ENCODE data around the gene ZNF296.
"Not testable (repeated sequence)": the region's sequence is repeated elsewhere in the genome, so short reads cannot be mapped to it uniquely, and the experiment has no call there.

Gene ZNF296

DNA sequence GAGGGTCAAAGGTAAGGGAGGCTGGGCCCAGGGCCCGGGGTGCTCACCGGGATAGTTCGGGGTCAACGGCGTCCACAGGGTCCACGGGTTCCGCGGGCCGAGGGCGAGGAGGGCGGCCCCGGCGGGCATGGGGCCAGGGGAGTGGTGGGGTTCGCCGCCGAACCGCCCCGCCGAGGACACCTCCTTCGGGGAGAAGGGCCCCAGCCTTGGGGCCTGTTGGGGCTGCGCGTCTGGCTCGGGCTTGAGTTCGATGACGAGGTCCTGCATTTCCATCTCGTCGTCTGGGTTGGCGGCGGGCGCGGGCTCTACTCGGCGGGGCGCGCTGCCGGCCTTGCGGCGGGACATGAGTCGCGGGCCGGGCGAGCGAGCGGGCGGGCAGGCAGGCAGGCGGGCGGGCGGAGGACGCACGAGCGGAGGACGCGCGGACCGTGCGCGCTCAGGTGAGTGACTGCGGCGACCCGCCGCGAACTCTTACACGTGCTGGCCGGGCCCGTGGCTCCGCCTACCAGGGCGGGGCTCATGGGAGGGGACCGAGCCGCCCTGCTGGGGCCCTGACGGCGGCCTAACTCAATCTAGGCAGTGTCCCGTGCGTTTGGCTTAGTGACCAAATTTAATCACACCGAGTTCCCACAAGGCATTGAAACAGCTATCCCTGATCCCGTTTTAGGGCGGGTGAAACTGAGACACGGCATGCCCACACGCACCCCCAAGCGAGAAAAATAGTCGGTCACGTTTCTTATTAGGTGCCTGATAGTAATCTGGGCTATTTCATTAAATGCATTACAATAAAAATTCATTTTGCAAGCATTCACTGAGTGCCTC, at the start of gene ZNF296:
Gene ZNF296 (minus strand): TSS at position 450 of the 822 bp plus-strand sequence. CDS start 105 bp downstream, at position 345.
- DNase-seq, result peak; percentile 79

DNA sequence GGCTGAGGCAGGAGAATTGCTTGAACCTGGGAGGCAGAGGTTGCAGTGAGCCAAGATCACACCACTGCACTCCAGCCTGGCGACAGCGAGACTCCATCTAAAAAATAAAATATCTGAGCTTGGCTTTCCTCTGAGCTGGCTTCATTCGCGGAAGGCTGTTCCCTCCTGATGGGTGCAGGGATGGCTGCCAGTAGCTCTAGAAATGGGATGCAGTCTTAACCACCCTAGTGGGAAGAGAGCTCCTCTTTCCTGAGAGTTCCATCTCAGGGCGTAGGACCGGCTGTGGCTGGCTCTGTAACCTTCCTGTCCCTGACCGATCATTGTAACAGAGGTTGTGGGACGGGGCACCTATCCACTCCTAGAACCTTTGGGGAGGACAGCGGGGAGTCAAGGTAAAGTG, 49.1 kb upstream of the ZNF296 start:
- no peak for DNase-seq

DNA sequence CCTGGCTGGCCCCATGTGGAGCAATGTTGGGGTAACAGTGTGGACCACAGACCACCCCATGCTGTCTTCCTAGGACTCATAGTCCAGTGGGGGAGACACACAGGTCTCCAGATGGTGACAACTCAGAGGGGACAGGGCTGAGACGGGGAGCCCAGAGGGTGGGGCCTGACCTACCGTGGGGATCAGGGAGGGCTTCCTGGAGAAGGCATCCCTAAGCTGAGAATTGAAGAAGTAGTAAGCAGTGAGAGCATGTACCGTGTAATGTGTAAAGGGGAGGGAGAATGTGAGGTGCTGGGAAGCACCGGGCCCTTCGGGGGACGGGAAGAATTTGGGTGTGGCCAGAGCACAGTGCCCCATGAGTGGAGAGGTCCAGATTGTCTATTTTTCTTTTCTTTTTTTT, 47.7 kb upstream of the ZNF296 start:
- DNase-seq, result no peak

DNA sequence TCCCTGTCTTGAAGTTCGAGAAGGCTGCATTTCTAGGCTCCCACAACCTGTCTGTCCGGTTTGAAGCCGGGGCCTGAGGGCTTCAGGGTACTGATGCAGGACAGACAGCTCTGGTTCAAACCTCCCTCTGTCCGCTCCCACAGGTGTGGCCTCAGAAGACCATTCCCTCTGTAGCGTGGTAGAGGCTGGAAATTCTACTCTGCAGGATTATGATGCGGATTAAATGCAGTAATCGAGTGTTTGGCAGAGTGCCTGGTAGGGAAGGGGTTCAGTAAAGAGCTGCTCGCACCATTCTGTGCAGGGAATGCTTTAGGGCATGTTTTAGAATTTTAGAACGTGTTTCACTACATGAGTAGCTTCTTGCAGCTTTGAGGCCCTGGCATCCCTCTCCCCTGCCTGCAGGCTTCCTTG, 47.2 kb upstream of the ZNF296 start:
- DNase-seq, result no peak

DNA sequence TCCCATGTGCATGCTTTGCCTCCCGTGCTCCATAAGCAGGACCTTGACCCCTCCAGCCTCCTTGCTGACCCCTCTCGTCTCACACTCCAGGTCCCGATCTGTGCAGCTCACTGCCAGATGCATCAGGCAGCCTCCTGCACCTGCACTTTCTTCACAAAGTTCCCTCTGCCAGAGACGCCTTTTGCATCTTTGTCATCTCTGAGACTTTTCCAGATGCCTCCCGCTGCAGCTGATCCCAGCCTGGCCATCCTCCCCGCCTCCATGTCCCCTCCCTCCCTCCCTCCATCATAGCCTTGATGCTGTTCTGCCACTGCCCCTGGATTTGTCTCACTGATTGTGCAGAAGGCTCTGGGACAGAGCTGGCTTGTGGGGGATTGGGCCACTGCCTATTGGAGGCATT, 46.6 kb upstream of the ZNF296 start:
- no peak for DNase-seq

DNA sequence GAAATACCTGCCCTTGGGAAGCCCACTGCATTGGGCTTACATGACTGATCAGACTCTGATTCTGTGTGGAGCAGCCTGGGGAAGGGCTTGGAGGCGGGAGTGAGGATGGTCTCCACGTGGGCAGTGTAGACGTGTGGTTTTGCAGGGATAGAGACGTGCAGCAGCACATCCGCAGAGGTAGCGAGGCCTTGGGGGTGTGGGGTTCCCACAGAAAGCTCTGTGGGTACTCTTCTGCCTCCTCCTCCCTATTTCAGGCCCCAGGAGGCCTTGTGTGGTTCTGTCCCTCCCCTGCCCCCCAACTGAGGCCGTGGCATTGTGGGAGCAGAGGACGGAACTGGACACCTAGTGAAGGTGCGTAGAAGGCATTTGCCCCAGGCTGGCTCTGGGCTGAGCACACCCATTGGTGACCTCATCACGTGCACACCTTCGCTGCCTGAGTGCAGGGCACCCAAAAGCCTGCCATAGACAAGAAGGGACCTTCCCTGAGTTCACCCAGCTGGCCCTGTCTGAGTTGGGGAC, 45.6 kb upstream of the ZNF296 start:
- no peak for DNase-seq

DNA sequence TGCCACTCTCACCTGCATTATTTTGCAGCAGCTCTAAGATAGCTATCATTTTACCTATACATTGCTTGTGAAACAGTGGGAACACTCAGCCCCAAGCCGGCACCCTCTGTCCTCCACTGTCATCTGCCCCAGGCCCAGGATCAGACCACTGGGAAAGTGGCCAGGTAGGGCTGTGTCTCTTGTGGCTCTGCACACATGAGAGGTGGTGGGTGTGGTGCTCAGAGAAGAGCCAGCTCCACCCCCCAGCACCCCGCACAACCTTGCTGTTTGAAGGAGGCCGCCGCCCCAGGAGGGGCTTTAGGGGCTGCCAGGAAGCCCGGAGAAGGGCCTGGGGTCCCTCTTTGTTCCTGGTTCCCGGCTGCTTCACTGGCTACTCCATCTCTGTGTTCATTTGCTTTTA, 43.3 kb upstream of the ZNF296 start:
- no peak for DNase-seq

DNA sequence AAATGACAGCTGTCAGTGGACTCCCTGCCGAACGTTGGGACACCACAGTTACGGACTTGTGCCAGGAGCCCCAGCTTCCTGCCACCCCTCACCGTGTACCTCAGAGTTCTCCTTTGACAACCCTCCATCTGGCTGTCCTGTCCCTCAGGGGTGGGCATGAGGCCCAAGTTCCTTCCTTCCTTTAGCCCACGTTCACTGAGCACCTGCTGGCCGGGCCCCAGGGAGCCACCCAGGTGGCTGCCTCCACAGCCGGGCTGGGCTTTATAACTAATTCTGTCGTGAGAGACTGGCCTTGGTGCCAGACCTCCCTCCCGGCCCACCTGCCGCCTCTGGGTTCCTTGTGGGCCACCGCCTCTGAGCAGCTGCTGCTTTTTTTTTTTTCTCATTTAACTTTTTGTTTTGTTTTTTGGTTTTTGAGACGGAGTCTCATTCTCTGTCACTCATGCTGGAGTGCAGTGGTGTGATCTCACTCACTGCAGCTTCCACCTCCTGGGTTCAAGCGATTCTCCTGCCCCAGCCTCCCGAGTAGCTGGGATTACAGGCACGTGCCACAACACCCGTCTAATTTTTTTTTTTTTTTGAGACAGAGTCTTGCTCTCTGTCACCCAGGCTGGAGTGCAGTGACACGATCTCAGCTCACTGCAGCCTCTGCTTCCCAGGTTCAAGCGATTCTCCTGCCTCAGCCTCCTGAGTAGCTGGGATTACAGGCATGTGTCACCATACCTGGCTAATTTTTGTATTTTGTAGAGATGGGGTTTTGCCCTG, 42.5 kb upstream of the ZNF296 start:
- not testable (repeated sequence) for DNase-seq

DNA sequence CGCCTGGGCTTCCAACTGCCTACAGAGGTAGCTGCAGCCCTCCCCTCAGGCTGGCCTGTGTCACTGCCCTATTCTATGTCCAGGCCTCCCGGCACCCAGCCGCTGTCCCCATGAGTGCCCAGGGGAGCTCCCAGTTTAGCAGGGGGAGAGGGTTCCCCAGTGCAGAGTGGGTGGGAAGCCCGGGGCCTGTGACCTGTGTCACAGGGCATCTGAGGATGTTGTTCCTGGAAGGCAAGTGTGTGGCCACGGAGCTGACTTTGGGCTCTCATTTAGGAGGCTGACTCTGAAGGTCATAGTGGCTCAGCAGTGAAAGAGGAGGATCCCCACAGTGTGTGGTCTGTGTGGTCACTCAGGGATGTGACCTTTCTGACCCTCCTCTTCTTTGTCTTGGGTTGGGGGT, 41.8 kb upstream of the ZNF296 start:
- no peak for DNase-seq

DNA sequence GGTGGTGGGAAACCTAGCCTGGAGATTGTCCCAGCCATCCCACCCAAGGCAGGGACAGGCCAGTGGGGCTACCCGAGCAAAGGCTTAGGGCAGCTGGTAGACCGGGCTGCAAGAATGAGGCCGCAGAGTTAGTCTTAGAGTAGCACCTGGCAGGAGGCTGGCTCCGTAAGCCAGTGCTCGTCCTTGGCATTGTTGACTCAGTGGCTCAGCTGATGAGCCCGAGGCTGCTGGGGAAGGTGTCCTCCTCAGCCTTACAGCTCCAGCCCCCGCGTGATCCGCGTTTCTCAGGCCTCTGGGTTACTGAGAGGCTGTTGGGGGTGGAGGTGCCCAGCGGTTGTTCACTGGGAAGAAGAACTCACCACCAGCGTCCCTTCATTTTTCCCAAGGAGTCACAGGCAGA, 41.4 kb upstream of the ZNF296 start:
- no peak for DNase-seq

DNA sequence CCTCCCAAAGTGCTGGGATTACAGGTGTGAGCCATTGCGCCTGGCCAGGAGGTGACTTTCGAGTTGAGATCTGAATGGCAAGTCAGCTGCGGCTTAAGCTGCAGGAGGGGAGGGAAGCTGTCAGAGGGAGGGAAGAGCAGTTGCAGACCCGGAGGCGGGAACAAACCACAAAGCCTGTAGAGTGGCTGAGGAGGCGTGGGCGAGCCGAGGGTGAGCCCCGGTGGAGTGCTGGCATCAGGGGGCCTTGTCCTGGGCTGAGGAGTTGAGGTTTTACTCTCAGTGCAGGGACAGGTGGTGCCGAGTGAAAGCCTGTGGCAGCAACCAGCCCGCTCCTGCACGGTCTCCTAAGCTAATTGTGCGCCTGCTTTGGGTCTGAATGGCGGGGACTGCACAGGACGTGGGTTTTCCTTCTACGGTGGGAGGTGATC, 40.9 kb upstream of the ZNF296 start:
- DNase-seq, result peak; percentile 76

DNA sequence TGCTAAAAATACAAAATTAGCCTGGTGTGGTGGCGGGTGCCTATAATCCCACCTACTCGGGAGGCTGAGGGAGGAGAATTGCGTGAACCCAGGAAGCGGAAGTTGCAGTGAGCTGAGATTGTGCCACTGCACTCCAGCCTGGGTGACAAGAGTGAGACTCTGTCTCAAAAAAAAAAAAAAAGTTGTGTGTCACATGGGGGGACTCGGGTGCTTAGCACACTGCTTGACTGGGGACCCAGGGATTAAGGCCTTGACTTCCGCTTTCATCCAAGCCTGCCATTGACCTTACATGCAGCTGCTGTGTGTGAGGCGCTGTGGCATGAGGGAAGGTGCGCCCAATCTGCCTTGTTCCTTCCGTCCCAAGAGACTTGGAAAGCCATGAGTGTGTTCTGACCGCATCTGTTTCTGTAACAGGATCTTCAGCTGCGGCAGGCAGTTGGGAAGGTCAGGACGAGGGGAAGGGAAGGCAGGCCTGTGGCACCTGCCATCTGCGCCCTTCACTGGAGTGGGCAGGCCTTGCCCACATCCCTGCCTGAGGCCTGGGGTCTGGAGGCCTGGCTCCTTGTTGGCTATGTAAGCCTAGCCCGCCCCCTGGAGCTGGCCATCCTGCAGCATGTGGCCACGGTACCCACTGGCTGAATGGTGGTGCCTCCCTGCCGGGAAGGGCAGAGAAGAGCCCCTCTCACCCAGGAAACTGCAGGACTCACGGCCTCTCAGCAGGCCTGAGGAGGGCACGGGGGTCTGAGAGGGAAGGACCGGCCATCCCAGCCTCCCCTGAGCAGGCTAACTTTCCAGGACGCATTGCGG, 39.7 kb upstream of the ZNF296 start:
- peak; percentile 62 for DNase-seq

DNA sequence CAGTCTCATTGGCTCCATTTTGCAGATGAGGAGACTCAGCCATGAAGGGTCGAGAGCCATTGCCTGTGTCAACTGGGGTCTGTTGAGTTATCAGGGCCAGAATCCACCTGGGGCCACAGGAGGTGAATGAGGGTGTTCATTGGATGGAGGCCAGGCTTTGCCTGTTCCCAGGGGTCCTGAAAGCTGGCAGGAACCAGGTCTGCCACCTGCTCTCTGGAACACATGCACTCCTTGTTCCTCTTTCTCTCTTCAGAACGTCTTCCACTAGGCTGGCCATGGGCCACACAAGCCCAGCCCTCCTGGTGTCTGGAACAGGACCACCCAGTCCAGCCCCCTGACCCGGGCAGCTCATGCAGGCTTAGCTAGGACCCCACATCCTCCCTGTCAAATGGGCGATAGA, 37.8 kb upstream of the ZNF296 start:
- no peak for DNase-seq

DNA sequence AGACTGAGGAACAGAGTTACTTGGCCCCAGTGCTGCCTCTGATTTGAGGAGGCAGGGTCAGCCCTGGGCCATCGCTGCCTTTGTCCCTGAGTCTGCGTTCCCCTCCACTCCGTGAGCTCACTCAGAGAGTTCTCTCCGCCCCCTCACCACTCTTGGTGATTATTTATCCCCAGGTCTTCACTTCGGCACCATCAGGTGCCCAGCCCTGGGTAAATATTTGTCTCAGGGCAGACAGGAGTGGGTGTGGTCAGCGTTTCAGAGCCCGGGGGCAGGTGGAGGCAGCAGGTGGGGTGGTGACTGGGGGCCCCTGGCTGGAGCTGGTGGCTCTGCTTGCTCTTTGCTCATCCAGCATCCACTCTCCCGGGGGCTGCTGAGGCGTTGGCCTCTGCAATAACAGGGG, 37.4 kb upstream of the ZNF296 start:
- DNase-seq, result peak; percentile 91

DNA sequence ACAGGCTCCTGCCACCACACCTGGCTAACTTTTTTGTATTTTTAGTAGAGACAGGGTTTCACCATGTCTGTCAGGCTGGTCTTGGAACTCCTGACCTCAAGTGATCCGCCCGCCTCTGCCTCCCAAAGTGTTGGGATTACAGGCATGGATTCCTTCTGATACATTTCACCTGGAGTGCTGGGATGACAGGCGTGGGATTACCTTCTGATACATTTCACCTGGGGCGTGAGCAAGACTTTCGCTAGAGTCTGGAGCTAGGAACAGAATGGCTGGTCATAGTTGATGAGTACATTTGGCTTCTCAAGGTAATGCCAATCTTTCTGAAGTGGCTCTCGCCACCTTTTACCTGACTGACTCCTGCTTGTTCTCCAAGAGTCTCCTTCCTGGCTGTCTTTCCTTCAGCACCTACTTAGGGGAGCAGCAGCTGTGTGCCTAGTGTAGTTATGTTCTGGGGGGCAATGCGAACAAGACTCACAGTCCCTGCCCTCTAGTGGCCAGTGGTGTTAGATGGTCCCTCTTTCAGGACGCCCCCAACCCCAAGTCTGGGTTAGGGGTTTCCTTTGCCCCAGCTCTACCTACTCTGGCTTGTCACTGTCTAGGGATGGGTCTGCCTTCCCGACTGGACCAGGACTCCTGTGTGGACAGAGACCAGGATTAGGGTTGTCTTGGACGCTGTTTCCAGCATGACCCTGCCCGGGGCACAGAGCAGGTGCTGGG, 36.0 kb upstream of the ZNF296 start:
- no peak for DNase-seq

DNA sequence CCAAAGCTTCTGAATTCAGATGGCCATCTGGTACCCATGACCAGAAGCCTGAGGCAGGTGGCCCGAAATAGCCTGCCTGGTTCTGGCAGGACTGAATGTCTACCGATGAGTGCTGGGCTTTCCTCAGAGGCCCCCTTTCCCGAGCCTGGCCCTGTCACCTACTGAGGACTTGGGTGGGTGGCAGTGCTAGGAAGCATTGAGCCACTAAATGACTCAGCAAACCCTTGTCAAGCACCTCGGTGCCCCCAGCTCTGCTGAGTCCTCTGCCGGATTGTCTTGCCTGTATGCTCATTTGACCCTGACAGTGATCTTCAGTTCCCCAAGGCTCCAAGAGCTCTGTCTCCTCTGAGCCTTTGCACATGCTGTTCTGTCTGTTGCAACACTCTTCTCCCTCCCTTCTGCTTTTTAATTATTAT, 34.6 kb upstream of the ZNF296 start:
- DNase-seq, result no peak

DNA sequence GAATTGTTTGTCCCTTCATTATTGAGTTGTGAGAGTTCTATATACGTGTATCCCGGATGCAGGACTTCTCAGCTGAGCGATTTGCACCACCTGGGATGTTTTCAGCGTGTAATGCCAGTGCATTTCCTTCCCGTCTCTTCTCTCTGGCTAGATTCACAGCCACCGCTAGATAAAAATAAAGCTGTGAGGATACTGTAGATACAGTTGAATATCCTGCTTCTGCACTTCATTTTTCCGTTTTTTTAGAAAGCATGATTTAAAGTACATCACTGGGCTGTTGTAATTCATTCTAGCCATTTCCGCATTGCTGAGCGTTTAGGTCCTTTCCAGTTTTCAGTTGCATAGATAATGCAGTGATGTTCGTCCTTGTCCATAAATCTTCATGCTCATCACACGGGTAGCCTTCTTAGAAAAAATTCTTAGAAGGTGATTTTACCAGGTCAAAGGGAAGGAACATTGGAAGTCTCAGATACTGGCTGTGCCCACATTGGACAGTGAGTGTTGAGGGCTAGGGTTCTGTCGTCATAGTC, 31.4 kb upstream of the ZNF296 start:
- no peak for DNase-seq

DNA sequence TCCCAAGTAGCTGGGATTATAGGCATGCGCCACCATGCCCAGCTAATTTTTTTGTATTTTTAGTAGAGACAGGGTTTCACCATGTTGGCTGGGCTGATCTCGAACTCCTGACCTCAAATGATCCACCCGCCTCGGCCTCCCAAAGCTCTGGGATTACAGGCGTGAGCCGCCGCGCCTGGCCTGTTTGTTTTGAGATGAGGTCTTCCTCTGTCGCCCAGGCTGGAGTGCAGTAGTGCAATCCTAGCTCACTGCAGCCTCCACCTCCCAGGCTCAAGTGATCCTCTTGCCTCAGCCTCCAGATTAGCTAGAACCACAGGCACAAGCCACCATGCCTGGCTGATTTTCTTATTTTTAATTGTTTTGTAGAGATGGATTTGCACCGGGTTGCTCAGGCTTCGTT, 30.1 kb upstream of the ZNF296 start:
- DNase-seq, result not testable (repeated sequence)

DNA sequence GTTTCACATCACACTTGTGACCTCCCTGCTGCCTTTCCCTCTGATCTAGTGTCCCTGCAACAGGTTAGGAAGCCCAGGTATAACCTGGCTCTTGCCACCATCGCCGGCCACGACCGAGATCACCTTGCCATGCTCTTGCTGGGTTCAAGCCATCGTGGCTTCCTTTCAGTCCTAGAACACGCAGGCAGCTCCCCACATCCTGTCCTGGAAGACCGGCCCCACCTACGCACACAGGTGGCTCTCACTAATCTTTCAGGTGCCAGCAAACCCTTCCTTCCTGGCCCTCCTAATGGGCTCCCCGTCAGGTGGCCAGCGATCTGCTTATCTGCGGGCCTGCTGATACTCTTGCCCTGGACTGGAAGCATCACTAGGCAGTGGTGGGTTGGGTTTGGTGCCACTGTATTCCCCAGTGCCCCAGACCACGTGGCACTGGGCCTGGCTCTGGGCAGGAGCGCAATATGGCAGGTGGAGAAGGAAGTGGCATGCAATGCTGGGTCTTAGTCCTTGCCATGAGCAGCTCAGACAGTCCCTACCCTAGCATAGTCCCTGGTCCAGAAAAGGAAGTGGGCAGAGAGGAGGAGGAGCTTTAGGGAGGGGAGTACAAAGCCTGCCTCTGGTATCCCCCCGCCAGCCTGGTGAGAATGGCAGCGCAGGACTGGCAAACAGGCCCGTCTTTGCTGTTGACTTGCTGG, 28.5 kb upstream of the ZNF296 start:
- no peak for DNase-seq

DNA sequence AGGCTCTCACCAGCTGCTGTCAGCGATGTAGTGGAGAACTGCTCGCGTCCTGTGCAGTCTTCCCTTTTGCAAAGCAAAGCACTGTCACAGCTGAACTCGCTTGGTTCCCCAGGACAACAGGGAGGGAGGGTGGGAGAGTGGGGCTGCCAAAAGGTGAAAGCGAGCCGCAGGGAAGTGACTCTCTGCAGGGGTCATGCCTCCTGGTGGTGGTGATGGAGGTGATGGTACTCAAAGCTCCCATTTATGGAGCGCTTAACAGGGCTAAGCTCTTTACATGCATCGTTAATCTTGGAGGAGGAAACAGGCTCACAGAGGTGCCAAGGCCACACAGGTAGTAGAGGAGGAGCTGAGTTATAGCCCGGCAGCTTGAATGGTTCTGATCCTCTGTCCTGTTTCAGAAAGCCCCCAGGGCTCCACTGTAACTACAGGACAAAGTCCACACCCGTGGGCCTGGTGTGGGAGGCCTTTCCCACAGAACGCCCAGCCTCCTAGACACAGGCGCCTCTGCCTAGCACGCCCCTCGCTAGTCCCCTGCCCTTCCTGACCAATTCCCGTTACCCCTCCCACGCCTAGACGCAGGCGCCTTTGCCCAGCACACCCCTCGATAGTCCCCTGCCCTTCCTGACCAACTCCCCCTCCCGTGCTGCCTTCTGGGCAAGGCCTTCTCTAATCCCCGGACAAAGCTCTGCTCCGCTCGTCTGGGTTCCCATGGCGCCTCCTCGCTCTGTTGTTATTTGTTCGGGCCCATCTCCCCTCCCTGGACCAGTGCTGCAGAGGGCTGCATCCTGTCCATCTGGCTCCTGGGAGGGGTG, 27.4 kb upstream of the ZNF296 start:
- DNase-seq, result peak; percentile 76

DNA sequence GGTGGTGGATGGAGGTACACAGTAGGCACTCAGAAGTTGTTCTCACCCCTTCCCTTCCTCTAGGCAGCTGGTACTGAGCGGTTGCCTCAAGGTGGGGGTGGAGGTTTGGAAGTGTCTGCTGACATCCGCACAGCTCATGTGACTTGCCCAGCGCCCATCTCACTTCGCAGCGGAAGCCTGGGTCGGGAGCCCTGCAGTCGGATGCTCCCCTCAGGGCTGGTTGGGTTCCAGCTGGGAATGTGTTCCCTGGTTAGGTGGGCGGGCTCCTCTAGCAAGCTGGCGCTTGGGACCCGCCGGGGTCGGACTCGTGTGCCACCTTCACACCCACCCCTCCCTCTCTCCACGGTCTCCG, 26.9 kb upstream of the ZNF296 start:
- DNase-seq, result peak; percentile 36

Data from NCI-H510A (cell line).